Measurements from ENCODE around the gene SFXN4. TPM values are rescaled to one million over a fixed set of nuclear protein-coding genes. Genes with fewer than 3 reads are reported as not detected.

Gene SFXN4
- total and polyA plus RNA-seq, 2 of the 13 experiments (the other 11 are each of a cell fraction or from before 2014, with no cell fraction given) = 47.7 to 64.9 TPM

GRCh38 chr10:119104654-119105015 is 60.9 kb downstream of the SFXN4 start (continued):
- TF ChIP-seq ZSCAN9 (CRISPR knock-in tag; IDR thresholded peaks at IDR 0.05; ENCODE audit: borderline replicate concordance) = 0 out of 2 replicates have a peak, but pooled peaks have one; percentile 4
- TF ChIP-seq MTF1 (CRISPR knock-in tag; IDR thresholded peaks at IDR 0.05) = no peak
- TF ChIP-seq ZBTB20 (CRISPR knock-in tag; IDR thresholded peaks at IDR 0.05; ENCODE audit: borderline replicate concordance, low read depth) = no peak
- no peak for TF ChIP-seq MAFF (IDR thresholded peaks at IDR 0.05; ENCODE audit: low read depth, low read length)
- no peak for TF ChIP-seq RBAK (CRISPR knock-in tag; IDR thresholded peaks at IDR 0.05)
- TF ChIP-seq, protein P1, sequence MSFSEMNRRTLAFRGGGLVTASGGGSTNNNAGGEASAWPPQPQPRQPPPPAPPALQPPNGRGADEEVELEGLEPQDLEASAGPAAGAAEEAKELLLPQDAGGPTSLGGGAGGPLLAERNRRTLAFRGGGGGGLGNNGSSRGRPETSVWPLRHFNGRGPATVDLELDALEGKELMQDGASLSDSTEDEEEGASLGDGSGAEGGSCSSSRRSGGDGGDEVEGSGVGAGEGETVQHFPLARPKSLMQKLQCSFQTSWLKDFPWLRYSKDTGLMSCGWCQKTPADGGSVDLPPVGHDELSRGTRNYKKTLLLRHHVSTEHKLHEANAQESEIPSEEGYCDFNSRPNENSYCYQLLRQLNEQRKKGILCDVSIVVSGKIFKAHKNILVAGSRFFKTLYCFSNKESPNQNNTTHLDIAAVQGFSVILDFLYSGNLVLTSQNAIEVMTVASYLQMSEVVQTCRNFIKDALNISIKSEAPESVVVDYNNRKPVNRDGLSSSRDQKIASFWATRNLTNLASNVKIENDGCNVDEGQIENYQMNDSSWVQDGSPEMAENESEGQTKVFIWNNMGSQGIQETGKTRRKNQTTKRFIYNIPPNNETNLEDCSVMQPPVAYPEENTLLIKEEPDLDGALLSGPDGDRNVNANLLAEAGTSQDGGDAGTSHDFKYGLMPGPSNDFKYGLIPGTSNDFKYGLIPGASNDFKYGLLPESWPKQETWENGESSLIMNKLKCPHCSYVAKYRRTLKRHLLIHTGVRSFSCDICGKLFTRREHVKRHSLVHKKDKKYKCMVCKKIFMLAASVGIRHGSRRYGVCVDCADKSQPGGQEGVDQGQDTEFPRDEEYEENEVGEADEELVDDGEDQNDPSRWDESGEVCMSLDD (CRISPR knock-in tag; IDR thresholded peaks at IDR 0.05; ENCODE audit: borderline replicate concordance) = no peak
- no peak for TF ChIP-seq SALL1 (CRISPR knock-in tag; IDR thresholded peaks at IDR 0.05)
- peak; percentile 95 for TF ChIP-seq ZNF629 (CRISPR knock-in tag; conservative IDR thresholded peaks at IDR 0.05)
- TF ChIP-seq HMGXB3 (CRISPR knock-in tag; IDR thresholded peaks at IDR 0.05; ENCODE audit: borderline replicate concordance) = no peak
- no peak for TF ChIP-seq TBL1XR1 (IDR thresholded peaks at IDR 0.05; ENCODE audit: borderline replicate concordance, low read length, partially characterized antibody)
- no peak for TF ChIP-seq ISL2 (CRISPR knock-in tag; IDR thresholded peaks at IDR 0.05)
- TF ChIP-seq CHCHD3 (CRISPR knock-in tag; IDR thresholded peaks at IDR 0.05) = 0 out of 2 replicates have a peak, but pooled peaks have one; percentile 38
- no peak for TF ChIP-seq HDAC1 (CRISPR knock-in tag; IDR thresholded peaks at IDR 0.05)
- no peak for TF ChIP-seq TFE3 (CRISPR knock-in tag; IDR thresholded peaks at IDR 0.05)
- no peak for TF ChIP-seq REXO4 (CRISPR knock-in tag; IDR thresholded peaks at IDR 0.05; ENCODE audit: borderline replicate concordance)
- TF ChIP-seq ZNF18 (CRISPR knock-in tag; IDR thresholded peaks at IDR 0.05; ENCODE audit: insufficient replicate concordance) = no peak
- peak; percentile 10 for TF ChIP-seq ASH2L (IDR thresholded peaks at IDR 0.05; ENCODE audit: insufficient read length, low read depth, low read length)
- TF ChIP-seq ZMYM4 (CRISPR knock-in tag; IDR thresholded peaks at IDR 0.05) = no peak
- TF ChIP-seq CCDC6 (CRISPR knock-in tag; IDR thresholded peaks at IDR 0.05) = 0 out of 2 replicates have a peak, but pooled peaks have one; percentile 2
